Heart left ventricle (tissue), 16 donors: ENCODE data around the gene CHRNA1. TPM values are rescaled to one million over a fixed set of nuclear protein-coding genes. Genes with fewer than 3 reads are reported as not detected.

ENCODE experiments used
- ATAC-seq, 4 donors: fragments of 200-7000 bp; cut with Tn5 transposase; one replicate each; pipeline ENCODE4 v1.9.1; 2020 to 2022; ENCODE audit warnings: moderate library complexity in 4 of 4, mild to moderate bottlenecking in 3 of 4, moderate number of reproducible peaks in 1 of 4
- DNase-seq, 5 donors: peaks; one replicate each; pipeline ENCODE4 v3.0.0-alpha.2; 2020
- H3K27ac ChIP-seq, 12 donors: fragments of 200-600 bp; sonication (generic) in 4 of 12; one replicate each; pipeline versions ENCODE4 v1.5.0 to v1.8.0; 2016 to 2022; ENCODE audit warnings: mild to moderate bottlenecking in 2 of 12
- H3K27me3 ChIP-seq, 9 donors: fragments of 200-600 bp; sonication (generic) in 2 of 9; one replicate each; pipeline versions ENCODE4 v1.5.1 to v1.8.0; 2016 to 2022; ENCODE audit warnings: mild to moderate bottlenecking in 3 of 9
- H3K36me3 ChIP-seq, 9 donors: fragments of 200-600 bp; sonication (generic) in 2 of 9; one replicate each; pipeline versions ENCODE4 v1.5.0 to v1.8.0; 2018 to 2022; ENCODE audit warnings: mild to moderate bottlenecking in 2 of 9
- H3K4me1 ChIP-seq, 12 donors: fragments of 200-600 bp; sonication (generic) in 4 of 12; one replicate each; pipeline versions ENCODE4 v1.5.0 to v1.8.0; 2016 to 2022; ENCODE audit warnings: mild to moderate bottlenecking in 3 of 12
- H3K4me3 ChIP-seq, 12 donors: fragments of 200-600 bp; sonication (generic) in 4 of 12; one replicate each; pipeline versions ENCODE4 v1.5.0 to v1.8.0; 2017 to 2022; ENCODE audit warnings: mild to moderate bottlenecking in 9 of 12, moderate library complexity in 4 of 12
- H3K9me3 ChIP-seq, 12 donors: fragments of 200-600 bp; sonication (generic) in 4 of 12; one replicate each; pipeline versions ENCODE4 v1.5.0 to v1.8.0; 2016 to 2022; ENCODE audit warnings: mild to moderate bottlenecking in 1 of 12
- CTCF ChIP-seq, 12 donors: fragments of 200-600 bp; sonication (generic) in 4 of 12; IDR thresholded peaks; one replicate each; pipeline versions ENCODE4 v1.5.0 to v1.8.0; 2018 to 2022; ENCODE audit warnings: antibody characterized with exemption in 12 of 12, mild to moderate bottlenecking in 5 of 12
- POLR2A ChIP-seq, 2 donors: fragments of 450-650 bp; IDR thresholded peaks; one replicate each; pipeline ENCODE4 v1.6.1; 2017; ENCODE audit warnings: antibody characterized with exemption in 2 of 2, mild to moderate bottlenecking in 2 of 2, moderate library complexity in 2 of 2
- WGBS, 4 donors: extraction: QIAGEN DNeasy Blood & Tissue Kit in 2 of 4; methylation state at CpG; one replicate each; pipeline versions ENCODE4 v1.1.5 to v1.1.7; 2013 to 2018; 5-methylcytosine and 5-hydroxymethylcytosine counted together
- intact Hi-C, 10 donors: fragments of 100-400 bp; cut with DNase I; formaldehyde crosslinking; loops; one replicate each; pipeline versions ENCODE4 v1.11.1 to v1.14.2; 2022
- polyA plus RNA-seq, 2 donors: library from polyadenylated mRNA; stranded (reverse); fragments of 200-250 nt; gene quantifications; one replicate each; pipeline ENCODE4 v1.2.3, GENCODE V29; 2013
- total RNA-seq, 9 donors: library from RNA; depleted of rRNA in 2 of 9; stranded (reverse); fragments of >200 nt in 2 of 9; fragmentation: NEBNext Ultra II Directional in 3 of 9; extraction: Animal tissue kit (Norgen Biotek cat#: 25700) in 3 of 9; gene quantifications; one replicate each; pipeline versions ENCODE4 v1.1.0 to v1.2.4, GENCODE V29; 2016 to 2023
- donor health status: ischemic (EF 13 %, LVEDD 7.1; RV severe dilation, severe dysfunction).
- donor health status: healthy with polysubstance abuse.
- donor health status: DM: no; HTN: yes; CAD: no.
- donor health status: DM: no; HTN: no; CAD: no.
- donor health status: ischemic (EF 25% LVEDD 6.9; RV normal size, moderate dysfunction).
- donor health status: ischemic (EF 25% LVEDD 5.7; RV mildly dilated, moderate dysfunction).
- donor health status: healthy.
- donor health status: DM: yes; HTN: yes; CAD: no.
- donor health status: ischemic (EF 35%, LVEDD 5.7; RV mildly dilated, moderate dysfunction).
- donor health status: nonischemic (EF 11% LVEDD 7.7; RV severe dilation, severe dysfunction).
- donor health status: DM: yes; HTN: yes; CAD: no.
- donor health status: PGD.
- donor health status: ischemic (EF 29% LVEDD 5.4; RV normal size, mild dysfunction).
- donor health status: nonischemic (EF 23%, LVEDD 6.1; RV moderate dilation, normal function).

Gene CHRNA1
- total and polyA plus RNA-seq, 11 donors = 0.07 to 1.8 (median 0.86) TPM; not detected in 3

GRCh38 chr2:174718591-174718990 lies 45.7 kb downstream of the CHRNA1 start:
- peaks cover 0 to 4% (median 0%) of the 10 kb centered on the region in 12 donors for H3K9me3 ChIP-seq
- H3K27me3 ChIP-seq = peaks cover 0 to 4% (median 0%) of the 10 kb centered on the region in 9 donors
- no peaks in the 10 kb centered on the region for H3K4me1 ChIP-seq
- ATAC-seq (no peak), DNase-seq (no peak)
- H3K27ac ChIP-seq = no peak overlapping the region
- intact Hi-C loops = no loop called here
- TF ChIP-seq CTCF (IDR thresholded peaks at IDR 0.05) = no peak
- no peak for TF ChIP-seq POLR2A (IDR thresholded peaks at IDR 0.05)
- H3K36me3 ChIP-seq = no peaks in the 10 kb centered on the region
- WGBS, 4 donors = 28 to 81% (median 70%) methylated on average over 4 of the region's 4 CpGs
- H3K4me3 ChIP-seq = no peak overlapping the region

GRCh38 chr2:174717916-174718315 lies 46.4 kb downstream of the CHRNA1 start:
- Histone ChIP-seq H3K4me1 (no peaks in the 10 kb centered on the region), H3K27ac (no peak overlapping the region), H3K4me3 (no peak overlapping the region), H3K36me3 (no peaks in the 10 kb centered on the region), H3K27me3 (peaks cover 0 to 4% (median 0%) of the 10 kb centered on the region in 9 donors), H3K9me3 (peaks cover 0 to 4% (median 0%) of the 10 kb centered on the region in 12 donors)
- WGBS, 4 donors = 92 to 97% (median 93%) methylated on average over 3 of the region's 3 CpGs
- TF ChIP-seq CTCF (IDR thresholded peaks at IDR 0.05) = no peak
- no peak for TF ChIP-seq POLR2A (IDR thresholded peaks at IDR 0.05)
- no peak for DNase-seq
- intact Hi-C loops = no loop called here
- ATAC-seq = no peak

GRCh38 chr2:174717273-174717672 lies 47.0 kb downstream of the CHRNA1 start:
- H3K27ac ChIP-seq = no peak overlapping the region
- no peak overlapping the region for H3K4me3 ChIP-seq
- H3K27me3 ChIP-seq = peaks cover 0 to 4% (median 0%) of the 10 kb centered on the region in 9 donors
- WGBS, 4 donors = 83 to 91% (median 89%) methylated on average over 6 of the region's 6 CpGs
- H3K9me3 ChIP-seq = peaks cover 0 to 4% (median 0%) of the 10 kb centered on the region in 12 donors
- no peak for ATAC-seq
- H3K36me3 ChIP-seq = no peaks in the 10 kb centered on the region
- no peaks in the 10 kb centered on the region for H3K4me1 ChIP-seq
- intact Hi-C loops = no loop called here
- no peak for DNase-seq
- TF ChIP-seq POLR2A (IDR thresholded peaks at IDR 0.05) (no peak), CTCF (IDR thresholded peaks at IDR 0.05) (no peak)

GRCh38 chr2:174716785-174717184 lies 47.5 kb downstream of the CHRNA1 start:
- intact Hi-C loops = no loop called here
- TF ChIP-seq POLR2A (IDR thresholded peaks at IDR 0.05) (no peak), CTCF (IDR thresholded peaks at IDR 0.05) (no peak)
- no peak overlapping the region for H3K27ac ChIP-seq
- DNase-seq = no peak
- H3K36me3 ChIP-seq = no peaks in the 10 kb centered on the region
- no peak overlapping the region for H3K4me3 ChIP-seq
- H3K9me3 ChIP-seq = peaks cover 0 to 4% (median 0%) of the 10 kb centered on the region in 12 donors
- H3K27me3 ChIP-seq = peaks cover 0 to 4% (median 0%) of the 10 kb centered on the region in 9 donors
- WGBS, 4 donors = 23 to 44% (median 39%) methylated on average over 3 of the region's 3 CpGs
- no peaks in the 10 kb centered on the region for H3K4me1 ChIP-seq
- no peak for ATAC-seq
